Measurements from ENCODE around the gene PEDS1. TPM values are rescaled to one million over a fixed set of nuclear protein-coding genes. Genes with fewer than 3 reads are reported as not detected.

PEDS1 gene
- total RNA-seq, 1 donor from 2014 or later: 25.5 TPM

DNA sequence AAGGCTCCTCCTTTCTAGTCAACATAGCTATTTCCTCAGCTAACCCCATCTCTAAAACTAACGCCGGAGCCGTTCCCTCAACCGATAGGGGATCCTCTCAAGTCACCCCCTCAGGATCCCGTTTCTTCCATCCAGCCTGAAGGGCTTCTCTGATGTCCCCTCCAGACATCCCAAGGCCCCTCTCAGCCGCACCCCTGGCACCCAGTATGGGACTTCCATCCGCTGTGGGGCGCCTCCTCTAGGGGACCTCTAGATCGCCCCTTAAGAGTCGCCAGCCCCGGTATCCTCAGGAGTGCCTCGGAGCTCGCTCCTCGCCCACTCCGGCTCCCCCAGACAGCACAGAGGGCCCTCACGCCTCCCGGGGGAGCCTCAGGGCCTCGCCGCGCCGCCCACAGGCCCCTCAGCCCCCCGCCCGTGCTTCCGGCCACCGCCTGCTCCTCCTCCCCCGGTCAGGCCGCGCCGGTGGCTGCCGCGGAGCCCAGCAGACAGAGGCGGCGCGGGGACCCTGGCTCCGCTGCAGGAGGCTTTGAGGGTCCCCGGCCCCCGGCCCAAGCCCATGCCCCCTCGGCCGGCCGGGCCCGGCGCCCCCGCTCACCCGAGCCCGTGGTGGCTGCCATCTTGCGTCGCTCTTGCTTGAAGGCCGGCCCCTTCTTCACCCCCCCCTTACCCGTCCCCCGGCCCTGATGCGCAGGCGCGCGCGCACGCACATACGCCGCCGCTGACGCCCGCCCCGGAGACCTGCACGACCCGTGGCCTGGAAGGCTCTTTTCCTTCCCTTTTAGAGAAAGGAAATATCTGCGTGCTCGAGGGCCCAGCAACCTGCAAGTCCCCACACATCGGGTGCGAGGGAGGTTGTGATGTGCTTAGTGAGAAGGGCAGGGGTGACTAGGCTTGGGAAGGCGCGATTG, 40.8 kb downstream of the PEDS1 start, which contains the start of gene UBE2V1:
TSS of gene UBE2V1 (minus strand) at position 639 of the 908 bp plus-strand sequence. CDS start at position 617, 22 bp downstream.
- Histone ChIP-seq H3K36me3 (no peaks in the 10 kb centered on the region), H3K27me3 (no peaks in the 10 kb centered on the region), H3K9me3 (no peaks in the 10 kb centered on the region), H3K4me1 (peaks cover 76% of the 10 kb centered on the region), H3K27ac (peak within 1 kb of the TSS; percentile 99), H3K4me3 (peak within 1 kb of the TSS; percentile 79 to 95)
- intact Hi-C loops (cut with DNase I): no loop called here
- peak in 1 of 2 donors; percentile 93 for DNase-seq (ENCODE audit: extremely low spot score in 2 of 2)
- peak in 1 of 2 donors; percentile 64 for TF ChIP-seq POLR2A (IDR thresholded peaks at IDR 0.05)
- TF ChIP-seq POLR2AphosphoS5 (IDR thresholded peaks at IDR 0.05; ENCODE audit: insufficient read depth in 1 of 2, low read depth in 1 of 2): peak; percentile 81
- TF ChIP-seq, protein P1, sequence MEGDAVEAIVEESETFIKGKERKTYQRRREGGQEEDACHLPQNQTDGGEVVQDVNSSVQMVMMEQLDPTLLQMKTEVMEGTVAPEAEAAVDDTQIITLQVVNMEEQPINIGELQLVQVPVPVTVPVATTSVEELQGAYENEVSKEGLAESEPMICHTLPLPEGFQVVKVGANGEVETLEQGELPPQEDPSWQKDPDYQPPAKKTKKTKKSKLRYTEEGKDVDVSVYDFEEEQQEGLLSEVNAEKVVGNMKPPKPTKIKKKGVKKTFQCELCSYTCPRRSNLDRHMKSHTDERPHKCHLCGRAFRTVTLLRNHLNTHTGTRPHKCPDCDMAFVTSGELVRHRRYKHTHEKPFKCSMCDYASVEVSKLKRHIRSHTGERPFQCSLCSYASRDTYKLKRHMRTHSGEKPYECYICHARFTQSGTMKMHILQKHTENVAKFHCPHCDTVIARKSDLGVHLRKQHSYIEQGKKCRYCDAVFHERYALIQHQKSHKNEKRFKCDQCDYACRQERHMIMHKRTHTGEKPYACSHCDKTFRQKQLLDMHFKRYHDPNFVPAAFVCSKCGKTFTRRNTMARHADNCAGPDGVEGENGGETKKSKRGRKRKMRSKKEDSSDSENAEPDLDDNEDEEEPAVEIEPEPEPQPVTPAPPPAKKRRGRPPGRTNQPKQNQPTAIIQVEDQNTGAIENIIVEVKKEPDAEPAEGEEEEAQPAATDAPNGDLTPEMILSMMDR (IDR thresholded peaks at IDR 0.05): peak in 2 of 3 experiments; percentile 8 to 27

DNA sequence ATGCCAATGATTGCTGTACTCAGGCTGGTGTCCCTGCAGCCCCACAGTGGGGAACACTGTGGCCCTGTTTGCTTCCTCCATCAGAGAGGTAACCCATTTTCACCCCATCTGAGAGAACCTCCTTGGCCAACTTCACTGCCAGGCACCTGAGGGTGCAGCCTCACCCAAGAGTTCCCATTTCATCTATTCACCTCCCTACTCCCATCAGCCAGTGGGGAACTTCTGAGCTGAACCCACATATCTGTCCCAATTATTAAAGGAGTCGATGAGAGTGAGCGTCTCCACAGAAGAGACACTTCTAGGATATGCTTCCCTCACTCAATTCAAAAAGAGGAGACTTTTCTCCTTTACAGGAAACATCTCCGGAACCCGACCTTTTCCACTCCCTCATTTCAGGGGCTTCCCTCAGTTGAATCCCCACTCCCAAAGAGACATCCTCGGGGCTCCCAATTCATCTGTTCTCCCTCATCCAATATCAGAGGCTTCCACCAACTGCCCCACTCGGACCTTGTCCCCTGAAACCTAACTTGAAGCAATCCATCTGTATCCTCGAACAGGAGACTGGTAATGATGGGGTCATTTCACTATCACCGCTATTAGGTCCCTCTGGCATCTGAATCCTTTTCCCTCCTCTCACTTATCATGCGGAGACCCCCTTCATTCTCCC, 41.6 kb downstream of the PEDS1 start:
- H3K27me3 ChIP-seq: no peaks in the 10 kb centered on the region
- H3K4me1 ChIP-seq: peaks cover 85% of the 10 kb centered on the region
- DNase-seq (ENCODE audit: extremely low spot score in 2 of 2): no peak
- no peaks in the 10 kb centered on the region for H3K36me3 ChIP-seq
- intact Hi-C loops (cut with DNase I): no loop called here
- H3K27ac ChIP-seq: peak overlapping the region; percentile 99
- TF ChIP-seq POLR2AphosphoS5 (IDR thresholded peaks at IDR 0.05; ENCODE audit: insufficient read depth in 1 of 2, low read depth in 1 of 2) (no peak), POLR2A (IDR thresholded peaks at IDR 0.05) (no peak)
- TF ChIP-seq, protein P1 (IDR thresholded peaks at IDR 0.05): no peak
- peak overlapping the region; percentile 79 to 95 for H3K4me3 ChIP-seq
- no peaks in the 10 kb centered on the region for H3K9me3 ChIP-seq

DNA sequence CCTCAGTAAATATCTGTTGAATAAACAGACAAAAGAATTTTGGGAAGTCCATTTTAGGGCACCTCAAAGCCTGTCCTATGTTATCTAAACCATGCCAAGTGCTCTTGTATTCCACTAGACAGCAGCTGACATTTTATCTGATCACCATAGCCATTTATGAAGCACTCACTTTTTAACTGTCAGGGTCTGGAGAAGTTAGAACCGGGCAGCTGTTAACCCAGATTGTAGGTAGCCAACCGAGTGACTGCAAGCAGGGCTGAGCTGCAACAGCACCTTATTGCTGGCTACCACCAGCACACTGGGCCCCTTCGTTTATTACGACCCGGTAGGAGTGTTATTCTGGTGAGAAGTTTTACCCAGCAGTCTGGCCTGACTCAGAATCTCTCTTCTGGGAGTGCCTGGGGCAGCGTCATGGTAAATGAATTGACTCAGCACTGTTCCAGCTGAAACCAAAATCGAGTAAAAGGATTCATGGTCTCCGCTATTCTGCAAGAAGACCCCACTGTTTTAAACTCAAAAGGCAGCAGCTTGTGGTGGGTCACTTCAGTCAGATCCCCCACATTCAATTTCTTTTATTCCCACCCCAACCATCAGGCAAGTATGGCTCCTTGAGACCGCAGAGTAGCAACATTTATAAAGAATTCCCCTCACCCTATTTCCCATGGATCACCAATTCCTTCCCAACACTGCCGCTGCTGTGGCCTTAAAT, 42.2 kb downstream of the PEDS1 start:
- peaks cover 85% of the 10 kb centered on the region for H3K4me1 ChIP-seq

DNA sequence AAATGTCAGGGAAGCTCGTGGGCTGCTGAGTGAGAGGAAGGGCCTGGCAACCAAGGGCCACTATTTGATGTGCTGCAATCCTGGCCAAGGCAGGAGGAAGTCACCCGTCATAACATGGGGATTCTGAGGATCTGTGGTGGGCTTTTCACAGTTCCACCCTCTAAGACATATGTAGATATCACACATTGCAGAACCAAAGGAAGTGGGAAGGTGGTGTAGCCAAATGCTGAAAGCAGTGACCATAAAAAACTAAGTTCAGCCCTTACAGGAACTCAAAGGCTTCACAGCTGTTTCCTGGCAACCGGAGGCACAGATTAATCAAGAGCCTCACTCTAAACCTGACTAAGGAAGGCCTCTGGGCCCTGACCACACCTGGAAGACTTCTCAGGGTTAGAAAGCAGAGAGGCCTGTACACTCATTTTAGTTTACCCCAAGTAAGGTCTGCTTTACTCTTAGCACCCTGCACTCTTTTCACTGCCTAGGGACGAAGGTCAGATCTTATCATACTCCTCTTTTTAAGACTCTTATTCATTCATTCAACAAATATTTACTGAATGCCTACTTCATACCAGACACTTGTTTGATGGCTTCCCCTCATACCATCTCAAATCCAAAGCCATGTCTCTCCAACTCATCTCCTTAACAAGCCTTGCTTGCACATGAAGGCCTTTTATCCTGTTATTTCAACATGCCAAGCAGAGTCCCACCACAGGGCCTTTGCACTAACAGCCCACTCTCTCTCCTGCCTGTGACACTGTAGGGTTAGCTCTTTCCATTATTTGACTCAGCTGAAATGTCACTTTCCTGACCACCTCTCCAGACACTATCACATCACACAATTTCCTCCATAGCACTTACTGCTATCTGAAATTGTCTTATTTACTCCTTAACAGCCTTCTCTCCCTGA, 43.1 kb downstream of the PEDS1 start:
- Histone ChIP-seq H3K4me3 (no peak overlapping the region), H3K36me3 (no peaks in the 10 kb centered on the region), H3K9me3 (no peaks in the 10 kb centered on the region), H3K27ac (no peak overlapping the region), H3K27me3 (no peaks in the 10 kb centered on the region), H3K4me1 (peaks cover 82% of the 10 kb centered on the region)
- TF ChIP-seq POLR2AphosphoS5 (IDR thresholded peaks at IDR 0.05; ENCODE audit: insufficient read depth in 1 of 2, low read depth in 1 of 2): peak in 1 of 2 donors; percentile 40
- TF ChIP-seq POLR2A (IDR thresholded peaks at IDR 0.05): no peak
- intact Hi-C loops (cut with DNase I): no loop called here
- DNase-seq (ENCODE audit: extremely low spot score in 2 of 2): no peak

More for the DNA sequence above, 42.2 kb downstream of the PEDS1 start:
- Histone ChIP-seq H3K36me3 (no peaks in the 10 kb centered on the region), H3K27me3 (no peaks in the 10 kb centered on the region), H3K4me3 (peak overlapping the region; percentile 79 to 95), H3K27ac (peak overlapping the region; percentile 99), H3K9me3 (no peaks in the 10 kb centered on the region)
- TF ChIP-seq POLR2AphosphoS5 (IDR thresholded peaks at IDR 0.05; ENCODE audit: insufficient read depth in 1 of 2, low read depth in 1 of 2): no peak
- TF ChIP-seq POLR2A (IDR thresholded peaks at IDR 0.05): no peak
- TF ChIP-seq, protein P1 (IDR thresholded peaks at IDR 0.05): no peak
- DNase-seq (ENCODE audit: extremely low spot score in 2 of 2): no peak
- intact Hi-C loops (cut with DNase I): no loop called here

Data from vagina (tissue), 2 donors.